Measurements from ENCODE around the gene NUDT17. TPM values are rescaled to one million over a fixed set of nuclear protein-coding genes. Genes with fewer than 3 reads are reported as not detected.

The NUDT17 gene
- total and polyA plus RNA-seq, 9 of the 15 experiments (the other 6 are each of a cell fraction or from before 2014, with no cell fraction given), result 2.1 to 10.0 (median 6.1) TPM

DNA sequence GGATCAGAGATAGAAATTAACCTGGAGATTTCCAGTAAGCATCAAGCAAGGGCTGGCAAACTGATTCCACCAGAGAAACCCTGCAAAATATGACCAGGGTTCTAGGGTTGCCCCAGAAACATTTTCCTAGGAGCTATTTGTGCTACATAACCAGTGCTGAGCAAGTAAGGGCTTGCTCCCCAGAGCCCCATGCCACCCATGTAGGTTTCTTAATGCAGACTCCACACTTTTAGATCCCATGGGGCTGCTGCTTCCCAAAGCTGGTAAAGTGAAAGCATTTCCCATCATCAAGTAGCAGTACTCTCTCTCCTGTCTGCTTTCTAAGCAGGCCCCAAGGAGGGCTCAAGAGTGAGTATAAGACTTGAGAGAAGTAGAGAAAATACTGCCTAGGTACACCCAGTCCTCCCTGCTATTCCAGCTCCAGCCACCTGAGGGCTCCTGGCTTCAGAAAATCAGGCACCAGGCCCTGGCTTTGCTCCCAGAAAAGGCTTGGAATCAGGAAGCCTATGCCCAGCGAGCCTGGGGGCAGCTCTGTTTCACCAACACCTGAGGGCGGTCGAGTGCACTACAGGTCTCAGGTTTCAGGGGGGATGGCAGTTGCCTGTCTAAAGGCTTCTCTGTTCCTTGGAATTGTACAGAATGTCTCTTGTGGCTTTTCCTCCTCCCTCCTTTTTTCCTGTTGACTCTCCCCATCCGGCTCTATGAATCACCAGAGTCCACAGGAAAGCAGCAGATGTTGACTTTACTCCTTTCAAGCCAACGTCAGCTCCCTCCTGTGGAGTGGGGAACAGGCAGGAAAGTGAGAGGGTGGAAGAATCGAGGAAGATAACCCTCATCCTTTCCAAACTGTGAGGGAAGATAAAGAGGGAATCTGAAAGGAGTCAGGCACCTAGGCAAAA, 46.4 kb downstream of the NUDT17 start (continued):
- TF ChIP-seq MGA (IDR thresholded peaks at IDR 0.05) (no peak), CHAMP1 (IDR thresholded peaks at IDR 0.05) (no peak), ARID2 (IDR thresholded peaks at IDR 0.05) (no peak; the same call in 1 of the 2 replicates), ZNF445 (CRISPR knock-in tag; IDR thresholded peaks at IDR 0.05; ENCODE audit: low read depth) (no peak), NFATC3 (IDR thresholded peaks at IDR 0.05) (no peak), CCAR2 (IDR thresholded peaks at IDR 0.05; ENCODE audit: low read depth, low read length) (no peak), POLR3G (IDR thresholded peaks at IDR 0.05; ENCODE audit: extremely low read depth, insufficient read length, insufficient replicate concordance) (no peak), ZC3H4 (CRISPR knock-in tag; IDR thresholded peaks at IDR 0.05; ENCODE audit: borderline replicate concordance) (no peak)
- TF ChIP-seq, protein P1, sequence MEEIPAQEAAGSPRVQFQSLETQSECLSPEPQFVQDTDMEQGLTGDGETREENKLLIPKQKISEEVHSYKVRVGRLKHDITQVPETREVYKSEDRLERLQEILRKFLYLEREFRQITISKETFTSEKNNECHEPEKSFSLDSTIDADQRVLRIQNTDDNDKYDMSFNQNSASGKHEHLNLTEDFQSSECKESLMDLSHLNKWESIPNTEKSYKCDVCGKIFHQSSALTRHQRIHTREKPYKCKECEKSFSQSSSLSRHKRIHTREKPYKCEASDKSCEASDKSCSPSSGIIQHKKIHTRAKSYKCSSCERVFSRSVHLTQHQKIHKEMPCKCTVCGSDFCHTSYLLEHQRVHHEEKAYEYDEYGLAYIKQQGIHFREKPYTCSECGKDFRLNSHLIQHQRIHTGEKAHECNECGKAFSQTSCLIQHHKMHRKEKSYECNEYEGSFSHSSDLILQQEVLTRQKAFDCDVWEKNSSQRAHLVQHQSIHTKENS (CRISPR knock-in tag; IDR thresholded peaks at IDR 0.05), result no peak
